ENCODE data around the gene WDR64.
A peak's percentile ranks its signal among the peaks of the same experiment; 100 is the strongest.

Gene WDR64

DNA sequence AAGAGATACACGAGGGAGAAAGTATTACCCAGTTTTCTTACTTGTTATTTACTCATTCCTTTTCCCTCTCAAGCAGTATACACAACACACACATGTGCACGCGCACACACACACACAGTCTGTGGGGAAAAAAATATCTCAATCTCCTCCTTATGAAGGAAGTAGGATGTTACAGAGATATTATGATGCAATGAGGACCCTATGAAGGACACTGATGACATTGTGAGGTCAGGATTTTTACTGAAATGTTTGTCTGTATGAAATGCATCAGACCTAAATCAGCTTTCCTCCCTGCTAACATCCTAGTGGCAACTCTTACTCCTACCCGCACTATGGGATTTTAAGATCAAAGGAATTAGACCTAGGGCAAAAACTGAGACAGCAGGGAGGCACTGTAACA is at the start of gene WDR64:
TSS of gene WDR64 (plus strand) at position 270 of the 400 bp plus-strand sequence. CDS start 204 bp downstream, outside the sequence.
- DNase-seq = no peak

DNA sequence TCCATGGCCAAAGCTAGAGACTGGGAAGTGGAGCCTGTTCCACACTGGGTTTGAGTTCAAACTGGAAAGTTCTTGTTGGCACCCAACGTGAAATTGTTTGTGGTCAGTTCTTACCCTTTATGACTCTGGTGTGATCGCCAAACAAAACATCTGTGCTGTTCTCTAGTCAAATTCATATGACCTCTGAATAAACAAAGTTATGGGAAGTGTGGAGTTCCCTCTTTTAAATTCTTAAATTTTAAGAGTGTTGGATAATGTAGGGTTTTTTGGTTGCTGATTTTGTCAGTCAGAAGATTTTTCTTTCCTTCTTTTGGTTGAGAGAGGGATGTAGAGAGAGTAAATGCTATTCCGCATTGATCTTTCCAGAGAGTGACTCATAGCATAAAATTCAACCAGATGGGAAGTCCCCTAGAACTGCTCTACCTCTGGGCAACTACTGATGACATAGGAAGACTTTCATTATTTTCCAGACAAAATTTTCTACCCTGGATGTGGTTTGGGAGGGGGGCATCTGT is 48.3 kb upstream of the WDR64 start:
- DNase-seq = peak; percentile 83 to 95 (median 93)

DNA sequence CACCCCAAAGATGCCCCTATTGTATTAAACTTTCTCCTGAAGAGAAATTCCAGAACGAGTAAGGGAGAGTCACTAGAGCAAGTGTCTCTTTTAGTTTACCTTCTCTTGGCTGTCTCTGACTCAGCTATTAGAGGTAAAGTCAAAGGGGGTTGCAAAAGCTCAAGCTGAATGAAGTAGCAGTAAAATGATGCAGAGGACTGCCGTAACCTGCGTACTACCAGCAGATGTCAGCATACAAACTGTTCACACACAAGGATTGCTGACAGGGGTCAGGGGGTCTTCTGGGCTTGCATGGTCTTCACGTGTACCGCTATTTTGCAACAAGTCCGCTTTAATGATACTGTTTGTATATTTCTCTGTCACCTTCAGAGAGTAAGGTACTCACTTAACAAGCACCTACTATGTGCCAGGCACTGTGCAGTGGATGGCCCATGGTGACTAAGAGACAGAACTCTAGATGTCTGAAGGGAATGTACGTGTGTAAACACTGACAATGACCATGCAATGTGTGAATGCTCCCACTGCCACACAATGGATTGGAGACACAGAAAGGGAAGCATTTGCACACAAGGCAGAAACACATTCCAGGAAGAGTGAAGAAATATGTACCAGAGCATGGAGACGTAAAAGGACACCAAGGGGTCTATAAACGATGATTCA is 46.8 kb upstream of the WDR64 start:
- DNase-seq = peak in 1 of 3 donors; percentile 47

DNA sequence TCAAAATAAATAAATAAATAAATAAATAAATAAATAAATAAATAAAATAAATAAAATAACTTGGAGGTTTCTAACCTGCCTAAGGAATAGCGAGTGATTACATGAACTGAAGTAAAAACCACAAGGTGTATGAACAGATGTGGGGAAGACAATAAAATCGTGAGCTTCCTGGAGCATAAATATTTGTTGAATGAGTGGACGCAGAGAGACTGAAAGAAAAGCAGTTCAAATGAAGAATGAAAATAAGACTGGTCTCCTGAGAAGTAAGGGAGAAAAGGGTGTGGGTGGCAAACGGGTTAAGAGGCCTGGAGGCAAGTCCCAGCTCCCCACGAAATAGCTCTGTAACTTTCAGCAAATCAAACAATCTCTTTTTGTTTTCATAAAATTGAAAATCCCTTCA is 45.5 kb upstream of the WDR64 start:
- no peak for DNase-seq

DNA sequence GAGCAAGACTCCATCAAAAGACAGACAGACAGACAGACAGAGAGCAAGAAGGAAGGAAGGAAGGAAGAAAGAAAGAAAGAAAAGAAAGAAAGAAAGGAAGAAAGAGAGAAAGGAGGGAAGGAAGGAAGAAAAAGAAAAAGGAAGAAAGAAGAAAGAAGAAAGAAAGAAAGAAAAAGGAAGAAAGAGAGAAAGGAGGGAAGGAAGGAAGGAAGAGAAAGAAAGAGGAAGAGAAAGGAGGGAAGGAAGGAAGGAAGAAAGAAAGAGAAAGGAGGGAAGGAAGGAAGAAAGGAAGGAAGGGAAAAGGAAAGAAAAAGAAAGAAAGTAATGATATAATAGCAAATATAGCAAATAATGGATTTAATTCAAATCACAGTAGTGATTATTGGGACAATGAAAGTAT is 44.6 kb upstream of the WDR64 start:
- no peak for DNase-seq

DNA sequence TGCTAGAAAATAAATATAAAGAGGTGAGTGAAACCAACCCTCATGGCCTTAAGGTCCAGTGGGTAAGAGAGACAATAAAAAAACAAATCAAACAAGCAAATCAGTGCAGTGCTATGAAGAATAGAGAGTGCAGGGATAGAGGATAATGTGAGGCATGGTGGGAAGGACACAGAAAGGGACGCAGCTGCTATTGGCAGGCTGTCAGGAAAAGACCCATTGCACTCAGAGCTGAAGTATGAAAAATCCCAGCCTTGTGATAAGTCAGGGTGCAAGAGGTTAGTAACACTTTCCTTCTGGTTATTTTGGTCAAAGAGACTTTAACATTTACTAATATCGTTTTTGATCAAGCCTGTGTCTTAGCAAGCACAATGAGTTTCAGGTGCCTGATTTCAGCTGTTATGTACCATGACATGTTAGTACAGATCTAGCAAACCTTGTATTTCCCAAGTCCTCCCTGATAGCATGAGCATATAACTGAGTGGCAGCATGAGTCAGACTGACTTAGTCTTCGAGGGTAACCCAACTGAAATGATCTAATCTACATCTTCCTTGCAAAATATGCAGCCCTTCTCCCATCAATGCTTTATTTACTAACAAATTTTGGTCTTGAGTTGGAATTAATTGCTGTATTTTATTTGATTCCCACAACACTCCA is 43.6 kb upstream of the WDR64 start:
- peak; percentile 73 to 86 (median 85) for DNase-seq

DNA sequence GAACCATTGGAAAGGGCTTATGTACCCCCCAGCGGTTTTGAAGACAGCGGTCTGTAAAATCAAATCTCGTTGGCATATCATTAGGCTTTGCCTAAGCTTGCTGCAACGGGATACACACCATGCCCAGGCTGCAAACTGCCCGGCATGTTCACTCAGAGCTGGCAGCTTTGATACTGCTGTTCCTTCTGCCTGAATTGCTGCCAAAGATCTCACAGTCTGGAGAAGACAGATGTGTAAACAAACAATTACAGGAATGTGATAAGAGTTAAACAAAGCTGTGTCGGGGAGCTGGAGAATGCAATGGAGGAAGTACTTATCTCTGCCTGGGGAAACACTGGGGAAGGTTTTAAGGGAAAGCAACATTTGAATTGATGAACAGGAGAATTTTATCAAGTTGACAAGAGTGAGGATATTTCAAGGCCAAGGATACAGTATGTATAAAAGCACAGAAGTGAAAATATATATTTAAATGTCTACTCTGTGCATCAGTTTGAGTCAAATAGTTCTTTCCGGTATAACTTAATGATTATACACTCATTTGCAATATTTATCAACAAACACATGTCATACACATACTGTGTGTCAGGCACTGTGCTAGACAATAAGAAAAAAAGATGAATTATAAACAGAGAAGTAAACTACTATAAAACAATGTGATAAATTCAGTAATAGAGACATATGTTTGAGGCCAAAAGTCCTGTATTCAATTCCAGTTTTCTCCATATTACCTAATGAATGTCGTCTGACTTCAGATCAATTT is 41.8 kb upstream of the WDR64 start:
- DNase-seq = no peak

DNA sequence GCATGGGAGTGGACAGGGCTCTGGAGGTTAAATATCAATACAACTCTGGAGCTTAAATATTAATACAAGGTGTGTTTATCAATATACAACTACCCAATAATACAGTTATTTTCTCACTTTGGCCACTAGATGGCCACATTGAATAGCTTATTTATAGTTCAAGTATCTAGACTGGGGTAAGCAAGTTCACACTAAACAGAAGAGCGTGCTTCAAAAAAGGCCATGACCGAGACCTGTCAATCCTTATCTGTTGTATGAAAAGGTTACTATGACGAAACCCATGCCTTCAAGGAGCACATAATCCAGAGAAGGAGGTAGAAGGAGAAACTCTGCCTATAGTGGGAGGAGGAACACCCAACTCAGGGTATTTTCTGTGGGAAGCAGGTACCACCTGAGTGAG is 41.0 kb upstream of the WDR64 start:
- DNase-seq = peak; percentile 59 to 92 (median 89)

DNA sequence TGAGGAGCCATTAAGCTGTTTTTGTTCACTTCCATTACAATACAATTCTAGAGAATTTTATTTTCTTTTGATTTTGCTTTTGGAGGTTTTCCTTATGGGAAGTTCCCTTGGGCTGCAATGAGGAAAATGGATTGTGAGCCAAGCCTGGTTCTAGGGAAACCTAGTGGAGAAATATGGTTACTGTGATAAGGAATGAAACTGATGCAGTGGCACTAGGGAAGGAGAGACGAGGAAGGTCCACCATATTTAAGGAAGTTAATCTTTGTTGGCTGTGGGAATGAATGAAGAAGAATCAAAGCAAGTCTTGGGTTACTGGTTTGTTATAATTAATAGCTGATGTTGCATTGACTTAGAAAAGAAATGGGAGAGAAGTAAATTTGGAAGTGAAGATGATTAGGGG is 40.3 kb upstream of the WDR64 start:
- DNase-seq = peak in 1 of 3 donors; percentile 61

DNA sequence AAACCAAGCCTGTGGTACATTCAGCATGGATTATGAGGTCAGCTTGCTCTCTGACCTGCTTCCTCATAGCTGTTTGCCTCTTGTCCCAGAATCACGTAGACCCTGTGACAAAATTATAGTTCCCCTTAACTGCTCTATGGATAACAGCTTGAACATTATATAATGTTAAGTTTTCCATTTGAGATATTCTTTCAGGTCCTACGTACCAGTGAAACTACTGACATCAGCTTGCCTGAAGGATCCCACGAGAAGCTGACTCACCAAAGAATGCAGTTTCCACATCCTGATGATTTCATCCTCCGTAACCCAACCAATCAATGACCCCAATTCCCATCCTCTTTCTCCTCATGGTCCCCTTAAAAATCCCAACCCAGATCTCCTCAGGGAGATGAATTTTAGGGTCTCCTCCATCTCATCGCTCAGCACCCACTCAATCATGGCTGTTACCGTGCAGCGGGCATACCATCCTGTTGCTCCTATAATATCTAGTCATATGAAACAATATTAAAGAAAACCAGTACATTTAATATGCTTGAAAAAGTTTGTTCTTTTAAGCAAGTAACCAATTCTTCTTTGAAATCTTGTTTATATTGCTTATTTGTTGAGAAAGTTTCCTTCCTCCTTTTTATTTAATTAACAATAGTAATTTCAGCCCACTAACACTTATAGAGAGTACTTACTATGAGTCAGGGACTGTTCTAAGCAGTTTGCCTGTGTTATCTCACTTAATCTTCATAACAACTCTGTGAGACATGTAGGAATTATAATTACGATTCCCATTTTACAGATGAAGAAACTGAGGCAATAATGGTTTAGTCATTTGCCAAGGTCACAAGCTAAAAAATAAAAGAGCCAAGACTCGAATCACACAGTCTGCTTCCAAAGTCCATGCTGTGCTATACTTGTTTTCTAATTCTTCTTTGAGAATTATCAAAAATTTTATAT is 39.3 kb upstream of the WDR64 start:
- peak; percentile 87 to 97 (median 95) for DNase-seq

DNA sequence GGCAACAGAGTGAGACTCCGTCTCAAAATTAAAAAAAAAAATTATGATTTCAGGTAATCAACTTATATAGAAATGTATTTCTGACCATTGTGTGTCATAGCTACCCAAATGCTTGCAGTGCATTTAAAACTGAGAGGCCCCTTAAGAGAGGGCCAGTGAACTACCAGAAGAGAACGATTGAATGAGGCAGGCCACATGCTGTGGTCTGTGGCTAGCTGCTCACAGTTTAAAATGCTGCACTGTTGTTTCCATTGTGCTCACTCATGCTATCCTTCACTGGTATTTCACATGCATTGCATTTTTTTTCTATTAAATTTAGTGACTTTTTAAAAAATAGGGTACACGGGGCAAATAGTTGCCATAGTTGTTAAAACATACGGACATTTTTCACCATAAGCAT is 37.9 kb upstream of the WDR64 start:
- no peak for DNase-seq

DNA sequence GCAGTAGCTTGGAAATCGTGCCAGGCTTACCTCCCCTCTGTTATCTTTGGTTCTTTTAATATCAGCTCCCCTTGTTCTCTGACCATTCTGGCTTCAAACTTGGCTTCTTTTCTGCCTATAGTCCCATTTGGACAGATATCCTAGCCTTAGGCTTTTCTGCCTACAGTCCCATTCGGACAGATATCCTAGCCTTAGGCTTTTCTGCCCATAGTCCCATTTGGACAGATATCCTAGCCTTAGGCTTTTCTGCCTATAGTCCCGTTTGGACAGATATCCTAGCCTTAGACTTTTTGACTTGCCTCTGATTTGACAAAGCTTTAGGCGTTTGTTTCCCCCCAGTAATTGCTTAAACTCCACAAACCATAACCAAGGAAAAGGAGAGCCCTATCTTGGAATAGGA is 37.5 kb upstream of the WDR64 start:
- no peak for DNase-seq

DNA sequence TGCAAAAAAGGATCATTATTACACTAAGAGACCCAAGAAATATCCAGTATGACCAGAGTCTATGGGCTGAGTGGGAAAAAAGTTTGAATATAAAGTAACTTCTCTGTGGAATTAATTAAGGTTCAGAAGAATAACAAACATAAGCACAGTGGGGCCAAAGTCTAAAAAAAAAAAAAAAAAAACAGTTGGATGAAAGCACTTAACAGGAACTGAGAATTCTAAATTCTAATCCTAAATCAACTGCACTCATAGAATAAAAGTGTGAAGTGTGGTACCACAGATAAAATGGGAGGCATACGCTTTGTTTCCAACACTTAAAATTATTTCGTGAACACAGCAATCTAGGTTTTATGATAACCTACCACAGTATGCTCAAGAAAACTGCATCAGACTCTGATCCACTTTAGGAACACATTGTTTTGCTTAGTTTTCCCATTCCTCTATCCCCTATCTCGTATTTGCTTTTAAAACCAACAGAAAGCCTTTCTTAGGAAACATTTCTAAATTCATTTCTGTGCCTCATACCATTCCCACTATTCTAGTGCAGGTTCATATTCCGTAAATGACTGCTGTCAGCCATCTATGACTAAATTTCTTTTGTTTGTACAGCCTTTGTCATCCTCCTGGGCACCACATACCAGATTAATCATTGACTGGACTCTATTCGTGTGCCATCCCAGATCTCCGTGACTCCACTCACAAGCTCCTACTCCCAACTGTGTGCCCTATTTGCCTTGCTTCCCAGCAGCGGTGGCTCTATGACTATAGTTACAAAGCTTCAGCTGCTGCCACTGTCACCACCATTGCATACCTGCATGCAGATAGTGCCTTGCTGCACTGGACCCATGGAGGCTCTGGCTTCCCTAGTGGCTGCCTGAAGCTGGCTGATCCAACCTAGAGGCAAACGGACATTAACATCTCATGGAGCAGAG is 36.8 kb upstream of the WDR64 start:
- no peak for DNase-seq

DNA sequence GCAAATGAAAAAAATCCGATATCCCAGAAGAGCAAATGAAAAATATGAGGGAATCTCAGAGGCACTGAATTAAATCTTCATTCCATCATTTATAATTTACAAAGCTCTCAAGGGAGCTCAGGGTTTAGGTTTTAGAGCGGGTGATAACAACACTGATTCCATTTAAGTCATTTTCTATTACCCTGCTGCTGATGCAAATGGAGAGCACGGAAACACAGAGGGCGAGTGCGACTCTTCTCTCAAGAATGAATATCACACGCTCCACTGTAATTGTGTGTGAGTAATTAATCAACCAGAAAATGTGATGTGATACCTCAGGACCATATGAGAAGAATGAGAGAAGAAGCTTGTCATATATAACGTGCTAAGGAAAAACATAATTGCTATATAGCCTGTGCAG is 34.7 kb upstream of the WDR64 start:
- no peak for DNase-seq

DNA sequence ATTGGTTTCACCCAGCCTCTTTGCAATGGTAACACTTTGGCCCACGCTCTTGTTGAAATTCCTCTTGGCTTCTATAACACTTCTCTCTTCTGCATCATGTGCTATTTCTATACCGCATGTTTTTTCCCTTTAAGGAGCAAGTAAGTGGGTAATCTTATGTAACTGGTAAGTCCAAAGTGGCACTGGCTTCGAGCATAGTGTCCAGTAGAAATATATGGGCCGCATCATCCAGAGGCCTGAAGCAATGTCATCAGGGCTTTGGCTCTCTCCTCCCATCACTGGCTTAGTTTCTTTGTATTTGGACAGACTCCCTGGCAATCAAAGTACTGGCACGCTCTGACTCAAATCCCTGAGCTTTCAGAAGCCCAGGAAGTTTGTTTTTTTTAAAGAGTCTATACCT is 29.4 kb upstream of the WDR64 start:
- DNase-seq = peak in 2 of 3 donors; percentile 30 to 51

DNA sequence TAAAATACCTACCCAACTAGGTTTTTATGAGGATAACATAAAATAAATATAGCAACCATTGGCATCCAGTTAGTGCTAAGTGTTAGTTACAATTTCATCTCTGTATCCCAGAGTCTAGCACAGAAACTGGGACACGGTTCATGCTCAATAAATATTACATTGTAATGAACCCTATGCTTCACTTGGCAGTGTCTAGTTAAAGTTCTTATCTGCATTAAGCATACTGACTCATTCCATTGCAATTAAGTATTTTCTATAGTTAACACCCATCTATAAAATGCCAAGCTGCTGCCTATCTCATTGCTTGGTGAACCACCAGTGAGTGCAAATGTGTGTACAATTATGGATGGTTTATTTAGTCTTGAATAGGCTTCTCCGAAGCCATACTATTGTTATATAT is 27.1 kb upstream of the WDR64 start:
- no peak for DNase-seq

DNA sequence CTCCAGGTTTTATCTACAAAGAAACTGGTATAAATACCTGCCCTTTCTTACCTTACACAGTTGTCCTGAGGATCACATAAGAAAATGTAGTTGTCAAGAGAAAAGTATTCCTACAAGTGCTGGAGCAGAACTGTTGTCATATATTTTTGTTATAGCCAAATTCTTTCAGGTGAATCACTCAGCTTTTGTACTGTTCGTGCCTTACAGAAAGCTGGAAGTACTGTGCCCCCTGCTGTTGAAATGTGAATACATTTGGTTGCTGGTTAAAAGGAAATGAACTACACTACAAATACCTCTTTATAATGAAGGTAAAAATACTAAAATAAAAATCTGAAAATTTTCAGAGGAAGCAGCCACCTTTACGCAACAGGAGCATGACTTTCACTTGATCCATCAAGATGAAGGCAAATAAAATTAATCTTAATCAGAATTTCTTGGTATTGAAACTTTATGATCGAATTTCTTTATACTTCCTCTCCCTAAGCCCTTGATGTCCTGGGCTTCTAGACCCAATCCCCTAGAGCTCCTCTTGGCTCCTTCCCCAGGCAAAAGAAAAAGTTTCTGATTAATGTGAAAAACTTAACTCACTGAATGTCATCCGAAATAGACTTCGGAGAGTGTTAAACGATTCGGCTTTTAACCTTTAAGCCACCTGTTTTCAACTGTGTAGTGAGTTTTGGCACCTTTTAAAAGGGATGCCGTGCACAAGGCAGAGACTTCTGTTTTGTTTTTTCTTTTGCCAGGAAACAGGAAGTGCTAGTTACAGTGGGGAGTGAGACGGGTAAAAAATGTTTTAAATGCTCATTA is 24.4 kb upstream of the WDR64 start:
- DNase-seq = peak; percentile 74 to 85 (median 80)

DNA sequence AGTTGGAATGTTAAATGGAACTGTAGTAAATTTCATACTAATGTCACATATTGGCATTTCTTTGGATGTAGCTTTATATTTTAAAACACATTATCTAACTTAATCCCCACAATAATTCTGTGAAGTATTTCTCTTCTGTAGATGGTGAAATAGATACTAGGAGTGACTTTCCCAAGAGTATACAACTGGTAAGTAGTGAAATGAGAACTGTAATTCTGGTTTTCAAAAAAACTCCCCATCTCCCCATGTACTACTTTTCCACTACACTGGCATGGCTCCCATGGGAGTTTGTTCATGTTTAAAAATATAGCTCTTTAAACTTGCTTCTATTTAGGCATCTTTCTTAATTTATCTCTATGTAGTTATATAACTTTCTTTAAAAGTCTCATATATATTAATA is 22.1 kb upstream of the WDR64 start:
- no peak for DNase-seq

DNA sequence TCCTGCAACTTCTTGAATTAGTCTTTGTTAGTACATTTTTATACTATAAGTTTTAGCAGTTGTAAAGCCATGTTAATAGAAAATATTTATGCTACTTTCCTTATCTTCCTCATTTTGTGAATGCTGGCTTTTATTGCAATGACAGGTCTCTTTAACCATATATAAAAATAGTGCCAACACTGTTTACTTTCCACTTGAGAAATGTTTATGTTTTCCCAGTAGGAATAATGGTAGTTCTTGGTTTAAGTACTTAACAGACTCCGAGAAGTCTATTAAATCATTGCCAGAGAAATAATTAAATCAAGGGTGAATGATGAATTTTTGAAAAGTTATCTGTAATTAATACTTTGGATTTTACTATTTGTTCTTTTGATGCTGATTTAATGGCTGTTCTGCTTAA is 21.6 kb upstream of the WDR64 start:
- DNase-seq = no peak

DNA sequence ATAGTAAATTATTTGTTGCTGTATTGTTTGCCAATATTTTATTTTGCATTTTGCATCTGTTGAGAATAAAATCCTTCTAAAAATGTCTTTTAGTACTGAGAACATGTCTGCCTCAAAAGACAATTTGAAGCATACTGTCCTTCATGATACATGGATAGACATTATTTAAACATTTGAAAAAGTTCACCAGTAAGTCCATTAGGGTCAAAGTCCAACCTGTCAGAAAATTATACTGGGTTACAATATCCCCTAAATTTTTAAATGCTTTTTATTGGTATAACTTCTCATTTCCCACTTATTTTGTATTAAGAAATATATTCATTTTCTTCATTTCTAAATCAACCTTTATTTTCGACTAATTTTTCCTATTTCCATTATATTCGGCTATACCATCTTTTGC is 21.2 kb upstream of the WDR64 start:
- no peak for DNase-seq

DNA sequence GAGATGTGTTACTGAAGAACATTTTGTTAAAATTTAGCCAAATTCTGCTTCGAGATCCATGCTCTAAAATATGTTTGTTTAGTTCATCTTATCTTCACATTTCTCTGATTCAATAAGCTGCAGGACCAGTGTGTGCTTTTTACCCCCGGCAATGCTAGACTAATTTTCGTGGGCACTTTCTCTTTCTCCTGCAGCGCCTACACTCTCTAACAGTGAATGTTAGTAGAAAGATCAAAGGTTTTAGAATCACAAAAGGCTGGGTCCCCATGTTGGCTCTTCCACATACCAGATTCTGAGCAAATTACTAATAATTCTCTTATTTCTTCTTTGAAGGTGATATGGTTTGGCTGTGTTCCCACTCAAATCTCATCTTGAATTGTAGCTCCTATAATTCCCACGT is 20.4 kb upstream of the WDR64 start:
- DNase-seq = no peak
